AG09319 (cell line): ENCODE measurements around the gene SYNPR.

Experiments
- DNase-seq: peaks from one replicate; pipeline ENCODE4 v3.0.0-alpha.2; 2010; ENCODE audit warnings: low read depth; ENCODE audit errors: extremely low read depth
- TF ChIP-seq, protein P1 (sequence below): IDR thresholded peaks from 2 replicates; pipeline ENCODE4 v1.5.1; 2011; ENCODE audit warnings: low read depth, mild to moderate bottlenecking, inconsistent platforms, low read length, moderate library complexity

Gene SYNPR

DNA sequence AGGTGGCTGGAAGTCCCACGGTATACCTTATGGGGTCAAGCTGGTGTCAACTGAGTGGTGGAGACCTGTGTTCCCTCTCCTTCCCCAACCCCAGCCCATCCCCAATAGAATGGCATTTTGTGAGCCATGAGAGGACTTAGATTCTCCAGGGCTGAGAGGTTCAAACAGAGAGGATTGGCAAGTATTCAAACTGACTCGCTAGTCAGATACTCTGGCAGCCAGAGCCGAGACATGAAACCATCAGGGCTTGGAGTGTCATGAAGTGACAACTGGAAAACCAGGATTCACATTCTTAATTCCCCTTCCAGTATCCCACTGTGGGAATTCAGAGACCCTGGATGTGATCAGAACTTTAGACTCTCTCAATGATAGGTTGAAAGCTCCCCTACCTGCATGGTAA is 215.0 kb downstream of the SYNPR start:
- TF ChIP-seq, protein P1, sequence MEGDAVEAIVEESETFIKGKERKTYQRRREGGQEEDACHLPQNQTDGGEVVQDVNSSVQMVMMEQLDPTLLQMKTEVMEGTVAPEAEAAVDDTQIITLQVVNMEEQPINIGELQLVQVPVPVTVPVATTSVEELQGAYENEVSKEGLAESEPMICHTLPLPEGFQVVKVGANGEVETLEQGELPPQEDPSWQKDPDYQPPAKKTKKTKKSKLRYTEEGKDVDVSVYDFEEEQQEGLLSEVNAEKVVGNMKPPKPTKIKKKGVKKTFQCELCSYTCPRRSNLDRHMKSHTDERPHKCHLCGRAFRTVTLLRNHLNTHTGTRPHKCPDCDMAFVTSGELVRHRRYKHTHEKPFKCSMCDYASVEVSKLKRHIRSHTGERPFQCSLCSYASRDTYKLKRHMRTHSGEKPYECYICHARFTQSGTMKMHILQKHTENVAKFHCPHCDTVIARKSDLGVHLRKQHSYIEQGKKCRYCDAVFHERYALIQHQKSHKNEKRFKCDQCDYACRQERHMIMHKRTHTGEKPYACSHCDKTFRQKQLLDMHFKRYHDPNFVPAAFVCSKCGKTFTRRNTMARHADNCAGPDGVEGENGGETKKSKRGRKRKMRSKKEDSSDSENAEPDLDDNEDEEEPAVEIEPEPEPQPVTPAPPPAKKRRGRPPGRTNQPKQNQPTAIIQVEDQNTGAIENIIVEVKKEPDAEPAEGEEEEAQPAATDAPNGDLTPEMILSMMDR, result no peak
- DNase-seq, result no peak

DNA sequence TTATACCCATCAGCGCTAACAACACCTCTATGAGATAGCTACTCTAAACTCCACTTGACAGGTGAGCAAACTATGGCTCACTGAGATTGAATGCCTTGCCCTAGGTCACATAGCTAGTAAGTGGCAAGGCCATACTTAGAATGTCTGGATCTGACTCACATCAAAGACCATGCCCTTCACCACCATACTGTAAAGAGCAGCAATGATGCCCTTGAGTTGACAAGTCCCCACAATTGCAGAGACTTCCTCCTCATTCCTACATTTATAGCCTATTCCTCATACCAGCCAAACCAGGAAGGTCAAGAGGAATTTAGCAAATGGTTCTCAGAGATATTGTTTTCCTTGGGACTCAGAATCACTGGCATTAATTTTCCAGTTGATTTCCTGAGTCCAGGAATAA is 216.5 kb downstream of the SYNPR start:
- TF ChIP-seq, protein P1, result no peak
- DNase-seq, result no peak

DNA sequence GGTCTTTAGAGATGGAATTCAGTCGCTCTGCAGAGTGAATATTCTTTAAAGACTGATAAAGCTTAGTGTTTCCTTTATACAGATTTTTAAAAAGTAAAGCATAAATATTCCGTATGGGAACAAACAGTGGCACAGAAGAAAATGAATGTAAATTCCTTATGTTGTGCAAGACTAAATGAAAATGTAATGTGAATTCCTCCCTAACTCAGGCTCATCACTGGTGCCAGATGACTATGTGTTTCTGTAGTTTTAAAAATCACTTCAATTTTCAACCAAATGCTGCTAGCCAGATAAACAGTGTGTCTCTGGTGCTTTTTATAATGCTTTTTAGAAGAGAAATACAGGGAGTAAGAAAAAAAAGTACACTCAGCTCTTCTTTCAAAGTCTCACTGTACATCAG is 219.5 kb downstream of the SYNPR start:
- TF ChIP-seq, protein P1, result no peak
- no peak for DNase-seq

DNA sequence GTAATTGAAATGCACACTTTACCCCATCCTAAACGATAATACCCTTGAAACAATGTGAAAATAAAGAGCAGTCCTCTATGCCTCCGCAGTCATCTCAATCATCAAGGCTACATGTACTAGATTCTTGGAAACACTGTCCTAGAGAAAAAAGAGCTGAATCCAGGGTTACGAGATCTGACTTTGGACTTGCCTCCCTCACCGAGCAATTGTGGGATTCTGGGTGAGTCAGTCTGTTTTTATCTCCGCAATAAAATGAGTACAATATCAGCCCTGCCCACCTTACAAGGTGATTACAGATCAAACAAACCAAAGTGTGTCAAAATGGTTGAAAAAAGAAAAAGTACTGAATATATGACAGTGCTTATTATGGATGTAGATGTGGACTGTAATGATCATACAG is 222.1 kb downstream of the SYNPR start:
- no peak for DNase-seq
- TF ChIP-seq, protein P1, result no peak

DNA sequence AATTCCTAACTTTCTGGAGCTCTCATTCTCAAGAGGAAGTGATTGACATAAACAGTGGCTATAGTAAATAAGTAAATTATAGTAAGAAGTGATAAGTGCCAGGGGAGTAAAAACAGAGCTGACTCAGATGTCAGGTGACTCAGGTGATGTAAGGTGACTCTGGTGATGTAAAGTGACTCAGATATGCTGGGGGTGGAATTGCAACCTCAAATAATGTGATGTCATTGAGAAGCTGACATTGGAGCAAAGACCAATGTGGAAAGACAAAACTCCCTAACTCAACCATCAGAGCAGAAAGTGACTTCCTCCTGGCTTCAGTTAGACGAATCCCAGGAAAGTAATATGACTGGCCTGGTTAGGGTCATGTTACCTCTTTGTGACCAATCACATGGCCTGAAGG is 230.2 kb downstream of the SYNPR start:
- TF ChIP-seq, protein P1, result no peak
- DNase-seq, result no peak

DNA sequence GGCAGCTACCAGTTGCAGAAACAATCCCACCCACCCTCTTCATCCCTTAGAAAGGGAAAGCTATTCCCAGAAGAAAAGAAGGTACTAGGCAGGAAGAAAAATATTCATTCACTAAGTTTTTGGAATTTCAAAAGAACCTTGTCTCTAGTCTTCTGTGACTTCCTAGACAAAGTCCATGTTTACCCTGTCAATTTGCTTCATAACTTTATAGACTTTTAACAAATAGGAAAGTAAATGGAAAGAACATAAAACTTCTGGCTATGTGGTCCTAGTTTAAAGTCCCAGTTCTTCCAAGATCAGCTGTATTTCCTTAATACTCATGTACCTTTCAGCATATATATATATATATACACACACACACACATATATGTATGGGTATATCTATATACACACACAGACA is 230.7 kb downstream of the SYNPR start:
- no peak for DNase-seq
- TF ChIP-seq, protein P1, result no peak

DNA sequence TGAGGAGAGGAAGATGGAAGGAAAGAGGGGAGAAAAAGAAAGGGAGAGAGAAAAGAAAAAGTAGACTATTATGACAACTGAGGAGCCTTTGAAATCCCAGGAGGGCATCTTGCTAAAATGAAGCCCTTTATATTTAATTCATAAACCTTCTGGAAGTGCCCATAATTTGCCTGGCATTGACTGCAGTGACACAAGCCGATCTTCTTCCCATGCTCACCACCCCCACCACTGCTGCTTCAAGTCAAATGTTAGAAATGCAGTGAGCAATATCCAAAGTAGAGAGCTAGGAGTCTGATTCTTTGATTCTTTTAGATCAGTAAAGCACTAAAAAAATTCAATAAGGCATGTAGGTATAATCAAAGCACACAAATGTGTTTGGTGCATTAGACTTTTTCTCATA is 235.7 kb downstream of the SYNPR start:
- TF ChIP-seq, protein P1, result no peak
- no peak for DNase-seq

DNA sequence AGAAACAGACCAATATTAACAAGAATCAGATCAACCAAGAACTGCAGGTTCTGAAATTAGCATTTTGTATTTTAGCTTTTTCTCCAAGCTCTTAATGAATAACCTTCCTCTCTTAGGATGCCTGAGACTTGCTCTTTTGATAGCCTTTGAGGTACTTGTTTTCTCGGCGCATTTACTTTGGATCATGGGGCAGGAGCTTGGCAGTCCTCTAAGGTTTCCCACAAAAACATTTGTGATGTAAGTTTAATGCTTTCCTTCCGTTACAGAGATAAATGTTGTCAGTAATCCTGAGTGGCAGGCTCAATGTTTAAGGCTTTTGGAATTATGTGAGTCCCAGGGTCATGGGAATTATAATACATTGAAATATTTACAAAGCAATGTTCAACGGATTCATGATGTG is 236.6 kb downstream of the SYNPR start:
- TF ChIP-seq, protein P1, result no peak
- DNase-seq, result no peak
